Measurements from ENCODE around the gene SMURF2.
A peak's percentile ranks its signal among the peaks of the same experiment; 100 is the strongest.

Gene SMURF2

DNA sequence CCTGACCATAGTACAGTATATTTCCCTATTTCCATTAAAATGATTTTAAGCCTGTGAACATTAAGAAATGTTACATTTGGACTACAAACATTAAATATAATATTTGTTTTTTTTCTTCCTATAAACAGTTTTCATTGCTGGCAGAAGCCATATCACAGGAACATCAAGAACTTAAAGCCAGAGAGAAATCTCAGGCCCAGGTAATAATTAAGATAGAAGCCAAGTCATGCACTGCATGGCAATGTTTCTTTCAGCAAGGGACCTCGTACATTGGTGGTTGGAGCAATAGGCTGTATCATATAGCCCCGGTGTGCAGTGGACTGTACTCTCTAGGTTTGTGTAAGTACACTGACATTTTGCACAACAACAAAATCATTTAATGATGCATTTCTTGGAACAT lies 125.2 kb downstream of the SMURF2 start:
- DNase-seq = no peak

- no peak for DNase-seq
These were observed 126.8 kb downstream of the SMURF2 start for GRCh38 chr17:64535357-64535756.

- DNase-seq = no peak
These were observed 127.9 kb downstream of the SMURF2 start for GRCh38 chr17:64534187-64534586.

- DNase-seq = no peak
These were observed 128.3 kb downstream of the SMURF2 start for GRCh38 chr17:64533784-64534183.

- DNase-seq = no peak
These were observed 129.7 kb downstream of the SMURF2 start for GRCh38 chr17:64532409-64532808.

- DNase-seq = no peak
These were observed 130.1 kb downstream of the SMURF2 start for GRCh38 chr17:64531955-64532371.

DNA sequence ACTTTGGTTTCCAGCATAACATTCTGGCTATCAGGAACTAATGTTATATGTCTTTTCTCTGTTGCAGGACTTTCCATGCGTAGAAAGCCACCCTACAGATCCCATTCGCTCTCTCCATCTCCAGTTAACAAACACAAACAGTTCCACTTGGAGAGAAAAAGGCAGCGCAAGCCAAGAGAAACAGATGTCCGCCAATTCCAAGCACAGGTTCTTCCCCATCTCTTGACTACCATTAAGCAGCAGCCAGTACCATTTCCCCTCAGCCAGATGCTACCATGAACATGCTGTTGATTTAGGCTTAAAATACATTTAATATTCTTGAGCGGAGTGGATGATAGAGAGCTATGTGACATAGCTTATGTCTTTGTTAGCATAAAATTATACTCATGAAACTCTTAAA lies 132.9 kb downstream of the SMURF2 start:
- no peak for DNase-seq

- DNase-seq = no peak
These were observed 134.2 kb downstream of the SMURF2 start for GRCh38 chr17:64527914-64528313.

- DNase-seq = no peak
These were observed 141.7 kb downstream of the SMURF2 start for GRCh38 chr17:64520359-64520758.

- no peak for DNase-seq
These were observed 142.5 kb downstream of the SMURF2 start for GRCh38 chr17:64519601-64520000.

GRCh38 chr17:64515829-64516228 lies 146.3 kb downstream of the SMURF2 start:
- DNase-seq = no peak

GRCh38 chr17:64515419-64515818 lies 146.7 kb downstream of the SMURF2 start:
- no peak for DNase-seq

DNA sequence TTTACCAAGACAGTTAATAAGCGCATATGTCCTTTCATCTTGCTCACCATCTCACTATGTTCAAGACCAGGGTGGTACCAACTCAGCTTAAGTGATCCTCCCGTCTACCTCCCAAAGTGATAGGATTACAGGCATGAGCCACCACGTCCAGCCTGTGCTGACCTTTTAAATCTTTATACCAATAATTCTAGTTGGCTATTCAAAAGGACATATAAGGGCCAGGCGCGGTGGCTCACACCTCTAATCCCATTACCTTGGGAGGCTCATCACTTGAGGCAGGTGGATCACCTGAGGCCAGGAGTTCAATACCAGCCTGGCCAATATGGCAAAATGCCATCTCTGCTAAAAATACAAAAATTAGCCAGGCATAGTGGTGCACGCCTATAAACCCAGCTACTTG lies 152.9 kb downstream of the SMURF2 start:
- no peak for DNase-seq

DNA sequence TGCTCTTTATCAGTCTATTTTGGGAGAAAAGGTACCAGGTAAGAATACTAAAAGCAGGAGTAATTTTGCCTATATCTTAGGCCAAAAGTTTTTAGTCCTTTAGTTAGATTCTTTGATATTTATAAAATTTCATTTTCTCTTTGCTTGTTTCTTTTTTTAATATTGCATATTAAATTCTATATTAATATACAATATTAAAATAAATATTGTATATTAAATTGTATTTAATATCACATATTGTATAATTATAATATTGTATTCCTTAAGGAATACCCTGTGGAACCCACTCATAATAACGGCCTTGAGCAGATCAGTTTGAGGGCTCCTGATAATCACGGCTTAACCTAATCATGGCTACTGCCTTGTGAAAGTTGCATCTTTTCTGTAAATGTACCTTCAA lies 153.4 kb downstream of the SMURF2 start:
- DNase-seq = no peak

GRCh38 chr17:64507413-64507782 lies 154.7 kb downstream of the SMURF2 start:
- DNase-seq = peak; percentile 71

DNA sequence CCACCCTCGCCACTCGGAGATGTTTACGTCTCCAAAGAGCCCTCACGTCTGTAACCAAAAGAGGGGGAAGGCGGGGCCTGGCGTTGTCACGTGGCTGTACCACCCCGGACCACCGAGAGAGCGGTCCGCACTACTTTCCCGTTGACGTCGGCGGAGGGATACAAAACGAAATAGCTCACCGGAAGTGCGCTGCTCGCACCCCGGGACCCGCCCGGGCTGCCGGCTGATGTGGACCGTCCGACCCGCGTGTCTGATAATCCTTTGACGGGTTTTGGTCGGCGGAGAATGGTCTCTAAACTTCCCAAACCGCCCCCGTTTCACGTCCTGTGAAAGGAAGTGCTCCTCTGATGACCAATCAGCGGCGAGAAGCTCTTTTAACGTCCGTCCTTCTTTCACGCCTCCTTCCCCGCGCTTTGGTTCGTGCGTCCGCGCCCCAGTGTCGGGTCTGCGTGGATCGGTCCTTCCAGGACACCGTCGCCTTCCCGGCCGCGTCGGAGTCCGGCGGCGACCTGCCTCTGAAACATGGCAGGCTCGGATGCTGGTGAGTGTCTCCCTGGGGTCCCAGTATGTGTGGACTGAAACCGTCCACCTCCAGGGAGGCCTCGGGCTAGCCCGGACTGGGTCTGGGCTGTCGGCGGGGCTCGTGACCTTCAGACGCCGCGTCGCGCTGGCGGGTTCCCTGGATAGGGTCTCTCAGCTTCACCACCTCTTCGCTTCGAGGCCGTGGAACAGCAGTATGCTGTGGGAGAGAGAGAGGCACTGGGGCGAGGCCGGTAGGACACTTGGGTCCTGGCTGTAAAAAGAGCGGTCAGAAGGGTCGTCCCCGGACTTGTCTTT lies 155.3 kb downstream of the SMURF2 start, which contains the start of gene CEP95:
Gene CEP95, plus strand, starts transcription at position 402 of the 837 bp plus-strand sequence. Its CDS starts 121 bp downstream, at position 523.
- peak; percentile 97 for DNase-seq

GRCh38 chr17:64506201-64506575 lies 155.9 kb downstream of the SMURF2 start, which contains the start of gene DDX5:
Gene DDX5, minus strand, starts transcription at chr17:64506289. Its CDS starts 170 bp downstream, at chr17:64506119.
- peak; percentile 97 for DNase-seq

DNA sequence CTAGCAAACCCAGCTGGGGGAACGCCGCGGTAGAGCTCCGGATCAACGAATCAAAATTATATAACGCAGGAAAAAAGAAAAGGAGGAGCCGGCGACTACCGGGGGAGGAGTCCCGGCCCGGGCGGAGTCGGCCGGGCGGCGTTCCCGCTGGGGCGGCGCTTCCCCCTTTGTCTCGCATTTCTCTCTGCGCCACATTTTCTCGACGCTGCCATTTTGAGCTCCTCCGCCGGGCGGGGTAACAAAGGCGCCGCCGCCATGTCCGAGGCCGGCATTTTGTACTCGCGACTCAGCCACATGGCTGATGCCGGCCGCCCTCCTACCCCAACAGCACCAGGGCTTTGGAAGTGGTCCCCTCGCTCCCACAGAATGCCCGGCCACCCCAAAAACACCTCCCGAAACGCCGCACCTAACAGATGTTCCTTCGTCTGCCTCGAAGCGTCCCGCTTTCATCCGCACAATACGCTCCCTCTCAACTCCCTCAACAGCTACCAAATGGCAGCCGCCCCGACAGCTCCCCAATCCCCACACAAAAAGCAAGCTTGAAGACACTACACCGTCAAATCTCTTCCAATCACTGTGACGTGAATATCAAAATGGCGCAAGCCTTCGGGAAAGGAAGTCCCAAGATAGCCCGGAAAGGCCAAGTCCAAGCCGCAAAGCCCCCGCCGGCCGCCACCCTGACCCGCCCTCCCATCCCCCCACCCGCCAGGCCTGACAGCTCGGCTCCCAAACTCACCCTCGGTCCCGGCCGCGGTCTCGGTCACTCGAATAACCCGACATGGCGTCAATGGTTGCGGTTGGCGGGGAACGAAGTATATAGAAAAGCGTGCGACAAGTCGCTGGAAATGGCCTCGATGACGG lies 156.5 kb downstream of the SMURF2 start:
- peak; percentile 56 for DNase-seq

DNA sequence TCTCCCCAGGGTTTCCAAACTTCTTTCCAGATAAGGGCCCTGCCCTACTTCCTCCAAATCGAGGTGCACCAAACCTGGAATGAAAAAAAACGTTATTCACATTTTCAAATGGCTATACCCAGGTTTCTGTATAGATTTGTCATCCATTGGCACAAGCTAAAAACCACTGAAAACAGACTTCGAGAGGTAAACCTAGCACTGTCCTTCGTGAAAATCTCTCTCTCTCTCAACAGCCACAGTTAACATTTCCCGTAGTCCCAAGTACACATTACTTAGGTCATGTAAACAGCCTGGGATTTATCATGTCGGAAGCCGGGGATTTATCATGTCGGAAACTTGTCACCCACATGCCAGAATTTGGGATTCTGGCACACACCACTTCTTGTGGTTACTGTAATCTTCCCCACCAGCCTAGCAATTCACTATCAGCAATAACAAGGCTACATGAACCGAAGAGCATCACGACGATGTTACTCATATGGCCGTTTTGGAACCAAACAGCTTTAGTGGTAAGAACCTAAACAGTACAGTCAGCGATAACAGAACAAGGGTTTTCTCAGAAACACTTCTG lies 157.3 kb downstream of the SMURF2 start:
- DNase-seq = no peak

DNA sequence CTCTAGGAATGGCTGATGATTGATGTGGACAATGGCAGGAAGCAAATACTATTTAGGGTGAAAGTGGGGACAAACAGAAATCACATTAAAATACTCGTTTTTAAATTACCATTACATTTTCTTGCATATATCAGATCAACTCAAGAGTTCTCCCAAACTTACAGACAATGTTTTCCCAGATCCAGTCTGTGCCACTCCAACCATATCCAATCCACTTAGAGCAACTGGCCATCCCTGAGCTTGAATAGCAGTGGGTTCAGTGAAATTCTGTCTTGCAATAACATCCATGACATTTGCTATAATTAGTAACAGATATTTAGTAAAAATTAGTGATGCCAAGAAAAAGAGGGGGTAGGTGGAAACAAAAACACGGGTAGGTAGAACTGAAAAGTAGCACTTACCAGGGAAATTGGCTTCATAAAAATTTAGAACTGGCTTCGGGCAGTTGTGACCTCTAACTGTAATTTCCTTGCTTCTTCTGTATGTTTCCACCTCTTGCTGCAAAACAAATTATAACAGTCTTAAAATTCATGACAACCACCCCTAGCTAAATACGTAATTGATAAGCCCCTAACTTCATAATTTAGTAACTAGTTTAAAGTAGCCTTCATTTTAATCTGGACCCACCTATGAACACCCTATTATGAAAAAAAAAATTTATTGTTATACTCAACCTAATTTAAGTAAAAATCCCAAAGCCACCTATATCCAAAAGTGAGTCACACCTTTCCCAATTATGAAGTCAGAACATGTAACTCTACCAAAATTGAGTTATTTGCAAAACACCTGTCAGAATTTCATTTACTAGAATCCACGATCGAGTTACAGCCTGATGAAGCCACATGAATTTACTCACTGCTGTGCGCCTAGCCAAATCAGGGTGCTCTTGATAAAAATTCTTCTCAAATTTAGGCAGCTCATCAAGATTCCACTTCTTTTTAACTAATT lies 158.0 kb downstream of the SMURF2 start:
- DNase-seq = no peak

- DNase-seq = no peak
These were observed 158.8 kb downstream of the SMURF2 start for GRCh38 chr17:64503341-64503740.

- no peak for DNase-seq
These were observed 159.3 kb downstream of the SMURF2 start for GRCh38 chr17:64502809-64503208.
